ENCODE measurements around the gene NCK1.
"Not testable (repeated sequence)": the region's sequence is repeated elsewhere in the genome, so short reads cannot be mapped to it uniquely, and the experiment has no call there.

The NCK1 gene

GRCh38 chr3:136862617-136863322 lies 762 bp downstream of the NCK1 start:
- DNase-seq (ENCODE audit: low read depth), result peak; percentile 18

- no peak for DNase-seq (ENCODE audit: low read depth)
These were observed 7.3 kb downstream of the NCK1 start for GRCh38 chr3:136869282-136869681.

- not testable (repeated sequence) for DNase-seq (ENCODE audit: low read depth)
These were observed 10.2 kb downstream of the NCK1 start for GRCh38 chr3:136872258-136872657.

DNA sequence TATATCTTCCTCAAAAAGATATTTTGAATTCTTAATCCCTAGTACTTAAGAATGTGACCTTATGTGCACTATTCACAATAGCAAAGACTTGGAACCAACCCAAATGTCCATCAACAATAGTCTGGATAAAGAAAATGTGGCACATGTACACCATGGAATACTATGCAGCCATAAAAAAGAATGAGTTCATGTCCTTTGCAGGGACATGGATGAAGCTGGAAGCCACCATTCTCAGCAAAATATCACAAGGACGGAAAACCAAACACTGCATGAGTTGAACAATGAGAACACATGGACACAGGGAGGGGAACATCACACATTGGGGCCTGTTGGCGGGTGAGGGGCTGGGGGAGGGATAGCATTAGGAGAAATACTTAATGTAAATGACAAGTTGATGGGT lies 17.5 kb downstream of the NCK1 start:
- DNase-seq (ENCODE audit: low read depth), result not testable (repeated sequence)

- DNase-seq (ENCODE audit: low read depth), result no peak
These were observed 20.6 kb downstream of the NCK1 start for GRCh38 chr3:136882571-136882970.

GRCh38 chr3:136883967-136884720 lies 22.1 kb downstream of the NCK1 start:
- no peak for DNase-seq (ENCODE audit: low read depth)

DNA sequence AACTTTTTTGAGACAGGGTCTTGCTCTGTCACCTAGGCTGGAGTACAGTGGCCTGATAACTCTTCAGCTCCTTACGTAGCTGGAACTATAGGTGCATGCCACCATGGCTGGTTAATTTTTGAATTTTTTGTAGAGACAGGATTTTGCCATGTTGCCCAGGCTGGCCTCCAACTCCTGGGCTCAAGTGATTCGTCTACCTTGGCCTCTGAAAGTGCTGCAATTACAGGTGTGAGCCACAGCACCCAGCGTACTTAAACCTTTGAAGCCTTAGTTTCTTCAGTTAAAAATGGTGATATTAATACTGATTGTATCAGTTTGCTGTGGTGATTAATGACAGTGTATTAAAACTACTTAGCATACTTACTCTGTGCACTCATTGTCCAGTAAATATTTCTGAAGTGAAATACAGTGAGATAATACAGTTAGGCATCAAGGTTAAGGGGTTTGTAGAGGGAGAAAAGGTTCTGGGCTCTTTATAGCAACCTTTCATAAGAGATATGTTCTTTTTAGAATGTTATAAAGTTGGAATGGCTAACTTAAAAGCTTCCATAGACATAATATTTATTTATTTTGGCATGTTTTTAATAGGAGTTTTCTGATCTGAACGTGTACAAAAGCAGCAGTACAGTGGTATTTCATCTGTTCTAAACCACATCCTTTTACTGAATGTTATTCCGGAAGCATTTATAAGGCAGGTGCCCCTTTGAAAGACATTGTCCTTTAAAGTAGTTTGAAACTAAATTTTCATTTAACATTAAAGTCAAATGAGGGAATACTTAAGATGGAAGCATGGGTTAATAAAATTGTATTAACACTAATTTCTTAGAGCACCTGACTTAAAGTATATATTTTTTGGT lies 23.6 kb downstream of the NCK1 start:
- no peak for DNase-seq (ENCODE audit: low read depth)

DNA sequence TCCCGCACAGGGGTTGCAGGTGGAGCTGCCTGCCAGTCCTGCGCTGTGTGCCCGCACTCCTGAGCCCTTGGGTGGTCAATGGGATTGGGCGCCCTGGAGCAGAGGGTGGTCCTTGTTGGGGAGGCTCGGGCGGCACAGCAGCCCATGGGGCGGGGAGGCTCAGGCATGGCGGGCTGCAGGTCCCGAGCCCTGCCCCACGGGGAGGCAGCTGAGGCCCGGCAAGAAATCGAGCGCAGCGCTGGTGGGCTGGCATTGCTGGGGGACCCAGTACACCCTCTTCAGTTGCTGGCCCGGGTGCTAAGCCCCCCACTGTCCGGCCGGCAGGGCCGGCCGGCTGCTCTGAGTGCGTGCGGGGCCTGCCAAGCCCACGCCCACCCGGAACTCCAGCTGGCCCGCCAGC lies 27.9 kb downstream of the NCK1 start:
- DNase-seq (ENCODE audit: low read depth), result no peak

- no peak for DNase-seq (ENCODE audit: low read depth)
These were observed 30.2 kb downstream of the NCK1 start for GRCh38 chr3:136891934-136892855.

- peak; percentile 1 for DNase-seq (ENCODE audit: low read depth)
These were observed 31.9 kb downstream of the NCK1 start for GRCh38 chr3:136893848-136894443.

- not testable (repeated sequence) for DNase-seq (ENCODE audit: low read depth)
These were observed 35.2 kb downstream of the NCK1 start for GRCh38 chr3:136897171-136897570.

DNA sequence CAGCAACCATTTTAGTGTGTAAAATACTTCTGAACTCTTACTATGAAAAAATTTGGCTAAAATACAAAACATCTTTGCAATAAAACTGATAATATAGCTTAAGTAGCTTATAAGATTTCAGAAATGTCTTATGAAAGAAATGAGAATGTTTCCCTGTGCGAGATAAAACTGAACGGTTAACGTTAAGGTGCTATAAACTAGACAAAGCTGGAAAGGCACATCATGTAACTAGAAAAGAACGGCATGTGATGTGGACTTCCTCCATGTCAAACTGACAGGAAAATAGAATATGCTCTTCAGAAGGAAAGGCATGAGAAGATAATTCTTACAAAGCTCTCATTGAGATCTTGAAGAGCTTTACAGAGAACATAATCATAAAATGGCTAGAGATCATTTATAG lies 36.5 kb downstream of the NCK1 start:
- DNase-seq (ENCODE audit: low read depth), result no peak

- DNase-seq (ENCODE audit: low read depth), result no peak
These were observed 36.9 kb downstream of the NCK1 start for GRCh38 chr3:136898954-136899353.

- DNase-seq (ENCODE audit: low read depth), result no peak
These were observed 37.7 kb downstream of the NCK1 start for GRCh38 chr3:136899622-136900158.

- DNase-seq (ENCODE audit: low read depth), result not testable (repeated sequence)
These were observed 38.7 kb downstream of the NCK1 start for GRCh38 chr3:136900694-136901093.

DNA sequence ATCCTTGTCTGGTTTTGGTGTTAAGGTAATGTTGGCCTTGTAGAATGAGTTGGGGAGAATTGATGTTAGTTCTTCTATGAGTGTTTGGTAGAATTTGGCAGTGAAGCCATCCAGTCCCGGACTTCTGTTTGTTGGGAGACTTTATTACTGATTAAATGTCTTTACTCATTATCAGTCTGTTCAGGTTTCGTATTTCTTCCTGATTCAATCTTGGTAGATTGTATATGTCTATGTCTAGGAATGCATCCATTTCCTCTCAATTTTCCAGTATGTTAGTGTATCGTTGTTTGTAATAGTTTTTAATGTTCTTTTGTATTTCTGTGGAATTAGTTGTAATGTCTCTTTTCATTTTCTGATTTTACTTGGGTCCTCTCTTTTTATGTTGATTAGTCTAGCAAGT lies 39.4 kb downstream of the NCK1 start:
- DNase-seq (ENCODE audit: low read depth), result no peak

GRCh38 chr3:136902530-136902929 lies 40.5 kb downstream of the NCK1 start:
- DNase-seq (ENCODE audit: low read depth), result not testable (repeated sequence)

DNA sequence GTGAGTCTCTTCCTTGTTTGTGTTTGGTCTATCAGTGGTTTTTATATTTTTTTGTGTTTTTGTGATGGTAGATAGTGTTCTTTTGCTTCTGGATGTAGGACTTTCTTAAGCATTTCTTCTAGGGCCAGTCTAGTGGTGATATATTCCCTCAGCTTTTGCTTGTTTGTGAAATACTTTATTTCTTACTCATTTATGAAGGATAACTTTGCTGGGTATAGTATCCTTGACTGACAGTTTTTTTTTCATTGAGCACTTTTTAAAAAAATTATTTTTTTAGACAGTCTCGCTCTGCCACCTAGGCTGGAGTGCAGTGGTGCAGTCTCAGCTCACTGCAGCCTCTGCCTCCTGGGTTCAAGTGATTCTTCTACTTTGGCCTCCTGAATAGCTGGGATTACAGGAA lies 41.9 kb downstream of the NCK1 start:
- no peak for DNase-seq (ENCODE audit: low read depth)

GRCh38 chr3:136904746-136905145 lies 42.7 kb downstream of the NCK1 start:
- DNase-seq (ENCODE audit: low read depth), result no peak

DNA sequence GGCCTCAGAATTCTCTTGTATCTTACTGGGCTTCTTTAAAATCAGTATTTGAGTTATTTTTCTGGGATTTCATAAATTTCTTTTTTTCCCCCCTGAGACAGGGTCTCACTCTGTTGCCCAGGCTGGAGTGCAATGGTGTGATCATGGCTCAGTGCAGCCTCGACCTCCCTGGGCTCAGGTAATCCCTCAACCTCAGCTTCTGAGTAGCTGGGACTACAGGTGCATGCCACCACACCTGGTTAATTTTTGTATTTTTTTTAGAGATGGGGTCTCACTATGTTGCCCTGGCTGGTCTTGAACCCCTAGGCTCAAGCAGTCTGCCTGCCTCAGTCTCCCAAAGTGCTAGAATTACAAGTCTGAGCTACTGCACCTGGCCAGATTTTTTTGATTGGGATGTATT lies 43.5 kb downstream of the NCK1 start:
- no peak for DNase-seq (ENCODE audit: low read depth)

GRCh38 chr3:136906725-136907124 lies 44.7 kb downstream of the NCK1 start:
- DNase-seq (ENCODE audit: low read depth), result no peak
